GM19328 (cell line): Measurements from ENCODE around the gene ARHGAP23.
"Not testable (repeated sequence)": the region's sequence is repeated elsewhere in the genome, so short reads cannot be mapped to it uniquely, and the experiment has no call there.

Experiments used
- ATAC-seq: cut with Tn5 transposase; IDR thresholded peaks from one replicate; pipeline ENCODE4 v1.9.1; 2021; ENCODE audit warnings: mild to moderate bottlenecking, moderate library complexity; ENCODE audit not compliant: unreplicated experiment

ARHGAP23 gene

DNA sequence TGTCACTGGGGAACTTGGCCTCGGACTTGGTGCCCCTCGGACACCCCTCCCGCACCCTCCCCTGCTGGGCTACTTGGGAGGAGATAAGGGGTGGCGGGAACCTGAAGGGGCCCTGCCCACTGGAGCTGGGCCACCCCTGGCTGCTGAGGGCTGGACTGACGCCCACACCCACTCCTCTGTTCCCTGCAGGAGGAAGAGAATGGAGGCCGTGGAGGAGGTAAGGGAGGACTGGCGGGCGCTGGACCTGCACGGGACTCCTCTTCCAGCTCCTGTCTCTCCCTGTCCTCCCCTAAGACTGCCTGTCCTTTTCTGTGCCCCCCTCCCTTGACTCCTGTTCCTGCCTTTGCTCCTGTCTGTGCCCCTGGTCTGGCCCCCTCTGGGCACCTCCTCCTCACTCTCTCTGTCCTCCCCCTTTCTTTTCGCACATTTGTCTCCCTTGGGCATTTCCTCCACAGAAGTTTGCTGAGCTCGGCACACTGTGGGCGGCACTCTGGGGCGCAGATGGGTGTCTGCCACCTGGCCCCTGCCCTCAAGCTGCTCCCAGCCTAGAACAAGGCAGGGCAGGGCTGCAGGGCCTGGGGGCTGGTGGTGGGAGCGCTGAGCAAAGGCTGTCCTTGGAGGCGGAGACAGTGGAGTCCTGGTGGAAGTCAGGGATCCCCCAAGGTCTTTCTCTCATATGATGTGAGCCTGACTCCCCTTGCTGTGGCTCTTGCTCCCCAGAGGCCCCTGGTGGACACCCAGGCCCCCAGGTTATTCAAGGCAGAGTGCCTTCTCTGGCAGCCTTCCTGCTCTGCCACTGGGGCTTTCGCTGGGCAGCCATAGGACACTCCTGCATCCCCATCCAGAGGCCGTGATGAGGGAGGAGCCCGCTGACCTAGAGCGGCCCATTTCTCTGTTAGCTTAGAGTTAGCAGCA lies 32.7 kb downstream of the ARHGAP23 start:
- ATAC-seq = no peak

DNA sequence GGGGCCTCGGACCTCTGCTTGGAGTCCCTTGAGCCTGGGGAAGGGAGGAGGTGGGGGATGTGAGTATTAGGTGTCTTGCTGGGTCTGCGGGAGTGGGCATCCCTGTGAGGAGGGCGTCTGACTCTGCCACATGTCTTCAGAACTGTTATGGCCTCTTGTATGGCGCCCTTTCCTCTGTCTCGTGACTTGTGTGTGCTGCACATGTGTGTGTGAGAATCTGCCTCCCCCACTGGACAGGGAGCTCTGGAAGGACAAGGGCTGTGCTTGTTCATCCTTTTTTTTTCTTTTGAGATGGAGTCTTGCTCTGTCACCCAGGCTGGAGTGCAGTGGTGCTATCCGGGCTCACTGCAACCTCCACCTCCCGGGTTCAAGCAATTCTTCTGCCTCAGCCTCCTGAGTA lies 33.4 kb downstream of the ARHGAP23 start:
- no peak for ATAC-seq

DNA sequence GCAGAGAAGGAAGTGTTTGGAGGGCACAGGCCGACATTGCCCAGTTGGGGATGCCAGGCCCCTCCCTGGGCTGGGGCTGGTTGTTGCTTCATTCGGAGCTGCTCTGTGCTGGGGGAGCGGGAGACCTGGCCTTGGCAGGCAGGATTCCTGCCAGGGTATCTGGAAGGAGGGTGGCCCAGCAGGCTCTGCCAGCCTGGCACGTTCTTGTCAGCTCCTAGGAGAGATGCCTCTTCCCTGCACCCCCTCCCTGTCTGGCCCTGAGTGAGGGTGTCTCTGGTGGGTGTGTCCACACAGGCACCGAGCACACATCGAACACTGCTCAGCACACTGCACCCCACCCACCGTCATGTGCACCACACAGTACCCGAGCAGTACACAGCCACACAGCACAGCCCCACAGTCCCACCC lies 35.2 kb downstream of the ARHGAP23 start:
- ATAC-seq = no peak

DNA sequence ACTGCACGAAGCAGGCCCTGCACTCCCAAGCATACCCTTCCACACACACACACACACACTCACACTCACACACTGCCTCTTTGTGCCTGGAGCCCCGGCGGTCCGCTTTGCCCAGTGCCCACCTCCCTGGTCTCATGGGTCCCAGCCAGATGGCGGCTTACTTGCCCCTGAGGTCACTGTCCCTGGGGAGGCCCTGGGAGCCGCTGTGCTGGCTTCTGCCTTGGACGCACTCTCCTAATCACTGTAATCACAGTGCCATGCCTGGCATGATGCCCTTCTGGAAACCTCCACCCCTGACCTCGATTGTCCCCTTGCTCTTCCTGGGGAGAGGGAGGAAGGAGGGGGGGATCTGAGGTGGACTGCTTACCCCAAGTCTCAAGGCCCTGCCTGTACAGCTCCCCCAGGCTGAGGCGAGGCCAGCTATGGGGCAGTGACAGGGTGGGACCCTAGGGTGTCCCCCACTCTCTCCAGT lies 36.0 kb downstream of the ARHGAP23 start:
- ATAC-seq = no peak

- ATAC-seq = no peak
These were observed 36.6 kb downstream of the ARHGAP23 start for GRCh38 chr17:38464723-38465390.

DNA sequence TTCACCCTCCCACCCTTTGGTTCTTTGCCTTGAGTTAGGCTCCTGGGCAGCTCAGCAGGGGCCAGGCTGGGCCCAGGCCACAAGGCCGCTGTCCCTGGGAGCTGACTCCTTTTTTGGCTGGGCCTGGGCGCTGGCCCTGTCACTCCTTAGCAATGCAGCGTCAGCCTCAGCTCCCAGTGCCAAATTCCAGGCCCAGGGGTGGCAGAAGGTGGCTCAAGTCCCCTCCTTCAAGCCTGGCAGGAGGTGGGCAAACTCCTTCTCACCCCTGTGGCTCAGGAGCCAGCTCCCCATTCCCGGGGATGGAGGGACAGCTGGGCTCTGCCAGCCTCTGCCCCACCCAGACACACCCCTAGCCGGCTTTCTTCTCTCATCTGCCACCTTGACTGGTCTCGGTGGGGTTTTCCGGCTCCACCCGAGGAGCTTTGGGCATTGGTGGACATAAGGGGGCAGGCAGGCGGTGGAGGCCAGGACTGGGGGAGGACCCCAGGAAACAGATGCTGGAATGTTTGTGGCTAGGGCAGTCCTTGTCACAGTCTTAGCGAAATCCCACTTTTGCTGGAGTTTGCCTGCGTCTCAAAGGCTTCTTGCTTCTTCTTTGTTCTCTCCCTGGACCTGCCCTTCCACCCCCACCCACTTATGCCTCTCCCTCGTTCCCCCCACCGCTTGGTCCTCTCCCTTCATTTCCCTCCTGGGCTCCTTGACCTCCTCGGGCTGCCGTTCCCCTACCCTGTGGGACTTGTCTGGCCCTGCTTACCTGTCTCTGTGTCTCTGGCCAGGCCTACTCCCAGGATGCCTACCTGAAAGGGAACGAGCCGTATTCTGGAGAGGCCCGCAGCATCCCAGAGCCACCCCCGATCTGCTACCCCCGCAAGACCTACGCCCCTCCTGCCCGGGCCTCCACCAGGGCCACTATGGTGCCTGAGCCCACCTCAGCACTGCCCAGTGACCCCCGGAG lies 37.4 kb downstream of the ARHGAP23 start:
- no peak for ATAC-seq

DNA sequence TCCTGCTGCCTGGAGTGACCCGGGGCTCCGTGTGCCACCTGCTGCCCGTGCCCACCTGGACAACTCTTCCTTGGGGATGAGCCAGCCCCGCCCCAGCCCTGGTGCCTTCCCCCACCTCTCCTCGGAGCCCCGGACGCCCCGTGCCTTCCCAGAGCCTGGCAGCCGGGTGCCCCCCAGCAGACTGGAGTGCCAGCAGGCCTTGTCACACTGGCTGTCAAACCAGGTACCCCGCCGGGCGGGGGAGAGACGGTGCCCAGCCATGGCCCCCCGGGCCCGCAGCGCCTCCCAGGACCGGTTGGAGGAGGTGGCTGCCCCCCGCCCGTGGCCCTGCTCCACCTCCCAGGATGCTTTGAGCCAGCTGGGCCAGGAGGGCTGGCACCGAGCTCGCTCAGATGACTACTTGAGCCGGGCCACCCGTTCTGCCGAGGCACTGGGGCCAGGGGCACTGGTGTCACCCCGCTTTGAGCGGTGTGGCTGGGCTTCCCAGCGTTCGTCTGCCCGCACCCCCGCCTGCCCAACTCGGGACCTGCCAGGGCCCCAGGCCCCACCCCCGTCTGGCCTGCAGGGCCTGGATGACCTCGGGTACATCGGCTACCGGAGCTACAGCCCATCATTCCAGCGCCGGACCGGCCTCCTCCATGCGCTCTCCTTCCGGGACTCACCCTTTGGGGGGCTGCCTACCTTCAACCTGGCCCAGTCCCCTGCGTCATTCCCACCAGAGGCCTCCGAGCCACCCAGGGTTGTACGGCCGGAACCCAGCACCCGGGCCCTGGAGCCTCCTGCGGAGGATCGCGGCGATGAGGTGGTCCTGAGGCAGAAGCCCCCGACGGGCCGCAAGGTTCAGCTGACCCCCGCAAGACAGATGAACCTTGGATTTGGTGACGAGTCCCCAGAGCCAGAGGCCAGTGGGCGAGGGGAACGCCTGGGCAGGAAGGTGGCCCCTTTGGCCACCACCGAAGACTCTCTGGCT lies 38.4 kb downstream of the ARHGAP23 start:
- no peak for ATAC-seq

DNA sequence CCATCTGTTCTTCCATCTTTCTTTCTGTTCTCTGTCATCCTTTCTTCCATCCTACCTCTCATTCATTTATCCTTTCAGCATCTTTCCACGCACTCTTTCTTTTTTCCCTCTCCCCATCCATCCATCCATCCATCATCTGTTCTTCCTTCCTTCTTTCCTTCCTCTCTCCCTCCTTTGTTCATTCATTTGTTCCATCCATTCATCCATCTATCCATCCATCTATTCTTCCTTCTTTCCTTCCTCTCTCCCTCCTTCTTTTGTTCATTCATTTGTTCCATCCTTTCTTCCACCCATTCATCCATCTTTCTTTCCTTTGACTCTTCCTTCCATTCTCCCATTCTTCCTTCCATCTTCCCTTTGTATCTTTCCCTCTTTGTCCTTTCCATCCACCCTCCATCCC lies 39.2 kb downstream of the ARHGAP23 start:
- no peak for ATAC-seq

- ATAC-seq = no peak
These were observed 41.6 kb downstream of the ARHGAP23 start for GRCh38 chr17:38469875-38470274.

- not testable (repeated sequence) for ATAC-seq
These were observed 43.0 kb downstream of the ARHGAP23 start for GRCh38 chr17:38471253-38471652.

DNA sequence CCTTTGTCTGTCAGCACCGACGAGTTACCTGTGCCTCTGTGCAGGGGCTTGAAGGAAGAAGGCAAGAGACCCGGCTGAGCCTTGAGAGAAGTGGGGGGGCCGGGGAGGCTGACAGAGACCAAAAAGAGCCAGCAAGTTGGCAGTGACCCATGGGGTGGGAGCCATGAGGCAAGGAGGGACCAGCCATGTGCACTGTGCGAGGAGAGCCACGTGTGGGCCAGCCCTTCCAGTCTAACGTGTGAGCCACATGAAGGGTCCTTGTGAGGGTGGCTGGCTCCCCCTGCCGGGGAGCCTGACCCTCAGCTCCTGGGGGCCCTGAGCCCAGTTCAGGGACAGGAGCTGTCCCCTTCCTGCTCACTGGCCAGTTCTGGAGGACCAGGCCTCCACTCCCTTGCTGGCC lies 46.4 kb downstream of the ARHGAP23 start:
- ATAC-seq = not testable (repeated sequence)

GRCh38 chr17:38476549-38476948 lies 48.3 kb downstream of the ARHGAP23 start:
- ATAC-seq = no peak

DNA sequence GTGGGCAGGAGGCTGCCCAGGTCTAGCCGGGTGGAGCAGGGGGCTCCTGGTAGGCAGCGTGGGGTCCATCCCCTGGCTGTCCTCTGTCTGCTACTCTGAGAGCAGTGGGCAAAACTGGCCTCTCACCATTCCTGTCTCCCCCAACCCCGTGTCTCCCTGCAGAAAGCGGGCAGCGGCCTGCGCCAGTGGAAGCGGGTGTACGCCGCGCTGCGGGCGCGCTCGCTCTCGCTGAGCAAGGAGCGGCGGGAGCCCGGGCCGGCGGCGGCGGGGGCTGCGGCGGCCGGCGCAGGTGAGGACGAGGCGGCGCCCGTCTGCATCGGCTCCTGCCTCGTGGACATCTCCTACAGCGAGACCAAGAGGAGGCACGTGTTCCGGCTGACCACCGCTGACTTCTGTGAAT lies 49.2 kb downstream of the ARHGAP23 start:
- ATAC-seq = not testable (repeated sequence)

DNA sequence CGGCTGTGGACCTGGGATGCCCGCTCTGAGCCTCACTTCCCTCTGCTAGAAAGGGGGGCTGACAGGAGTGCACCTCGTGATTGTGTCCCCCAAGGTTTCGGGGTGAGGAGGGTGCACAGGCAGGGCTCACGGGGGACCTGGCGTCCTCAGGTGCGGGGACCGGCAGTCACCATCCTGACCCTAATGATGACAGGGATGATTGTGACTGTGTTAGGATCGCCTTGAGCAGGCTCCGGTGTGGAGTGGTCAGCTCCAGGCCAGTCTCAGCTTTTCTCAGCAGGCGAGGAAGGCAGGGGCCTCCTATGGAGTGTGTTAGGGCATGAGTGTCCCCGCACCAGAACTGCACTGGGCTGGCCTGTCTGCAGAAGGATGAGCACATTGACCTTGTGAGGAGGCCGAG lies 49.7 kb downstream of the ARHGAP23 start:
- ATAC-seq = not testable (repeated sequence)

- ATAC-seq = not testable (repeated sequence)
These were observed 50.4 kb downstream of the ARHGAP23 start for GRCh38 chr17:38478667-38479066.

- ATAC-seq = not testable (repeated sequence)
These were observed 53.9 kb downstream of the ARHGAP23 start for GRCh38 chr17:38482039-38482699.

DNA sequence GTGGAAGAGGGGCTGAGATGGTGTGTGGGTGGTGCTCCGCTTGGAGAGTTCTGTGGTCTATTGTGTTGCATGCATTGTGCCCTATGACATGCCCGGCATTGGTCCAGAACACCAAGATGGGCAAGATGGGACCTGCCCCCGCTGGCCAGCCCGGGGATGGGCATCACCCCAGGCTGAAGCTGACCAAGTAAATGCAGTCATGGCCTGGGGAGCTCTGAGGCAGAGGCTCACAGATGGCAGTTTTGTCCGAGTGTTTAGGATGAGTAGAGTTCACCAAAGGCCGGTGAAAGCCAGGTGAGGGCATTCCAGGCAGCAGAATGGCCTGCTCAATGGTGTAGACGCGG lies 54.4 kb downstream of the ARHGAP23 start:
- not testable (repeated sequence) for ATAC-seq

- not testable (repeated sequence) for ATAC-seq
These were observed 56.2 kb downstream of the ARHGAP23 start for GRCh38 chr17:38484242-38485145.
